ENCODE results near the gene SRRD.

GRCh38 chr22:26541167-26541819, 57.6 kb downstream of the SRRD start:
- TF ChIP-seq EP300 (IDR thresholded peaks at IDR 0.05) = no peak
- no peak for TF ChIP-seq CTCF (IDR thresholded peaks at IDR 0.05)

Data from upper lobe of left lung (tissue), 4 donors.